ENCODE data around the gene ANKRD35.
"Not testable (repeated sequence)": the region's sequence is repeated elsewhere in the genome, so short reads cannot be mapped to it uniquely, and the experiment has no call there.

The ANKRD35 gene

GRCh38 chr1:145845514-145846161 lies 40.0 kb downstream of the ANKRD35 start, which contains the start of gene NUDT17:
Gene NUDT17 (plus strand): TSS chr1:145845630. CDS start chr1:145845641, 11 bp downstream.
- peaks cover 18 to 59% (median 42%) of the 10 kb centered on the region in 4 experiments for H3K36me3 ChIP-seq (ENCODE audit: control insufficient read depth in 4 of 4, insufficient read depth in 4 of 4, low read length in 3 of 4)
- H3K4me1 ChIP-seq (ENCODE audit: control extremely low read depth in 1 of 4, control insufficient read depth in 4 of 4, insufficient read depth in 4 of 4, low read length in 3 of 4): peaks cover 0 to 24% (median 17%) of the 10 kb centered on the region in 4 experiments
- ChIA-PET POLR2A (interaction anchor here (0.7 to 2.8 kb wide), 5 partner anchors 13 to 166 kb away, joined by 3 to 12 read pairs (median 5); partner anchors contain the start of genes PEX11B, PIAS3, POLR3C and RNF115), CTCF (interaction anchor here (0.6 to 10.3 kb wide), 31 partner anchors 12 to 187 kb away, joined by 3 to 157 read pairs (median 8); partner anchors contain the start of genes ANKRD35, HJV, ITGA10 and LIX1L)
- DNase-seq: peak; percentile 76 to 83 (median 79)
- WGBS (ENCODE audit: insufficient coverage): 0% methylated on average over 50 of the region's 50 CpGs
- no peaks in the 10 kb centered on the region for H3K27me3 ChIP-seq (replicated peaks in 2 of 5; ENCODE audit: control insufficient read depth in 4 of 5, insufficient read depth in 5 of 5, low read length in 4 of 5)
- H3K4me3 ChIP-seq (ENCODE audit: control insufficient read depth in 1 of 7, extremely low read depth in 1 of 7, insufficient read depth in 4 of 7, low read depth in 2 of 7, low read length in 6 of 7): peak within 1 kb of the TSS; percentile 75 to 90 (median 81)
- no peaks in the 10 kb centered on the region for H3K9me3 ChIP-seq (ENCODE audit: control extremely low read depth in 1 of 5, control insufficient read depth in 4 of 5, insufficient read depth in 2 of 5, low read depth in 1 of 5, low read length in 4 of 5)
- peak within 1 kb of the TSS; percentile 27 to 74 for H3K27ac ChIP-seq (ENCODE audit: insufficient read depth in 1 of 2, low read depth in 1 of 2, low read length in 2 of 2, poor library complexity in 1 of 2, severe bottlenecking in 2 of 2)

DNA sequence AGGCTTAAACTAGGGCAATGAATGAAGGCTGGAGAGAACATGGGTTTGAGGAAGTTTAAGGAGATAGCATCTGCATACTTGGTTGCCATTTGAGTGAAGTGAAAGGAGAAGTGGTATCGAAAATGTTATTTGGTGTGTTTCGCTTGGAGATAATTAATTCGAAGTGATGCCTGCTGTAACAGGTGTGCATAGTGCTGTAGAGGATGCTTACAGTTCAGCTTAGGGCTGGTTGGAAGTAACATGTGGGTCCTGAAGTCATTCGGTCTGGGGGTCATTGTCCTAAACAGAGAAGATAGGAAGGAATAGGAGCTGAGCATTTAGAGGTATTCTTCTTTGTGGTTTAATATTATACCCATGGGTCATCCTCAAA lies 40.5 kb downstream of the ANKRD35 start:
- peak overlapping the region in 6 of 7 experiments; percentile 75 to 90 (median 82) for H3K4me3 ChIP-seq (ENCODE audit: control insufficient read depth in 1 of 7, extremely low read depth in 1 of 7, insufficient read depth in 4 of 7, low read depth in 2 of 7, low read length in 6 of 7)
- 0% methylated on average over 2 of the region's 4 CpGs for WGBS (ENCODE audit: insufficient coverage)
- H3K4me1 ChIP-seq (ENCODE audit: control extremely low read depth in 1 of 4, control insufficient read depth in 4 of 4, insufficient read depth in 4 of 4, low read length in 3 of 4): peaks cover 0 to 24% (median 17%) of the 10 kb centered on the region in 4 experiments
- no peaks in the 10 kb centered on the region for H3K27me3 ChIP-seq (replicated peaks in 2 of 5; ENCODE audit: control insufficient read depth in 4 of 5, insufficient read depth in 5 of 5, low read length in 4 of 5)
- peak overlapping the region; percentile 27 to 74 for H3K27ac ChIP-seq (ENCODE audit: insufficient read depth in 1 of 2, low read depth in 1 of 2, low read length in 2 of 2, poor library complexity in 1 of 2, severe bottlenecking in 2 of 2)
- no peaks in the 10 kb centered on the region for H3K9me3 ChIP-seq (ENCODE audit: control extremely low read depth in 1 of 5, control insufficient read depth in 4 of 5, insufficient read depth in 2 of 5, low read depth in 1 of 5, low read length in 4 of 5)
- ChIA-PET POLR2A (interaction anchor here (0.7 to 2.8 kb wide), 5 partner anchors 13 to 166 kb away, joined by 3 to 12 read pairs (median 5); partner anchors contain the start of genes PEX11B, PIAS3, POLR3C and RNF115), CTCF (interaction anchor here (0.6 to 10.3 kb wide), 31 partner anchors 11 to 188 kb away, joined by 3 to 157 read pairs (median 8); partner anchors contain the start of genes ANKRD35, HJV, ITGA10 and LIX1L)
- peaks cover 15 to 58% (median 39%) of the 10 kb centered on the region in 4 experiments for H3K36me3 ChIP-seq (ENCODE audit: control insufficient read depth in 4 of 4, insufficient read depth in 4 of 4, low read length in 3 of 4)
- peak; percentile 57 to 83 (median 77) for DNase-seq

GRCh38 chr1:145843031-145843430 lies 42.6 kb downstream of the ANKRD35 start:
- no peak overlapping the region for H3K4me3 ChIP-seq (ENCODE audit: control insufficient read depth in 1 of 7, extremely low read depth in 1 of 7, insufficient read depth in 4 of 7, low read depth in 2 of 7, low read length in 6 of 7)
- no peaks in the 10 kb centered on the region for H3K27me3 ChIP-seq (replicated peaks in 2 of 5; ENCODE audit: control insufficient read depth in 4 of 5, insufficient read depth in 5 of 5, low read length in 4 of 5)
- ChIA-PET POLR2A (no interaction called here), CTCF (interaction anchor here (1.5 to 10.3 kb wide), 4 partner anchors 17 to 169 kb away, joined by 3 to 157 read pairs (median 108); partner anchors contain the start of genes ITGA10 and PIAS3)
- WGBS (ENCODE audit: insufficient coverage): 100% methylated on average over 1 of the region's 3 CpGs
- H3K27ac ChIP-seq (ENCODE audit: insufficient read depth in 1 of 2, low read depth in 1 of 2, low read length in 2 of 2, poor library complexity in 1 of 2, severe bottlenecking in 2 of 2): no peak overlapping the region
- H3K4me1 ChIP-seq (ENCODE audit: control extremely low read depth in 1 of 4, control insufficient read depth in 4 of 4, insufficient read depth in 4 of 4, low read length in 3 of 4): peaks cover 0 to 24% (median 17%) of the 10 kb centered on the region in 4 experiments
- H3K36me3 ChIP-seq (ENCODE audit: control insufficient read depth in 4 of 4, insufficient read depth in 4 of 4, low read length in 3 of 4): peaks cover 22 to 57% (median 37%) of the 10 kb centered on the region in 4 experiments
- no peaks in the 10 kb centered on the region for H3K9me3 ChIP-seq (ENCODE audit: control extremely low read depth in 1 of 5, control insufficient read depth in 4 of 5, insufficient read depth in 2 of 5, low read depth in 1 of 5, low read length in 4 of 5)
- DNase-seq: no peak

DNA sequence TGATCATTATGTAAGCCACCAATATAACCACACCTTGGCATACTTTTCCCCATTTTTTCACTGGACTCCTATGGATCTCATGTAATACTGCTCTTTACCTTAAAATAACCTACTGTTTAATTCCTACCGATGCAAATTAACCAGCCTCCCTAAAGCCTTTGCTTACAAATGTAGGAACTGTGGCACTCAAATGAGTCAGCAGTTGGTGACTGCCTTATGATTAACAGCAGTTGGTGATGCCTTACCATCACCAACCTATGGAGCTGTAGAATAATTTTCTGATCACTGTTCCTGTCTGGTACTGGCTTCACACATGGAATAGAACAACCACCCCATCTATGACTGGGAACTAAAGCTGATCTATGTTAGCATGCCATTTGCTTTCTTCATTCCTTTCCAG lies 48.0 kb downstream of the ANKRD35 start:
- ChIA-PET POLR2A (no interaction called here), CTCF (interaction anchor here (1.4 to 3.1 kb wide), 2 partner anchors 9 to 12 kb away, joined by 6 to 11 read pairs; no protein-coding TSS in a partner anchor)
- no peak overlapping the region for H3K27ac ChIP-seq (ENCODE audit: insufficient read depth in 1 of 2, low read depth in 1 of 2, low read length in 2 of 2, poor library complexity in 1 of 2, severe bottlenecking in 2 of 2)
- H3K27me3 ChIP-seq (replicated peaks in 2 of 5; ENCODE audit: control insufficient read depth in 4 of 5, insufficient read depth in 5 of 5, low read length in 4 of 5): no peaks in the 10 kb centered on the region
- no peak overlapping the region for H3K4me3 ChIP-seq (ENCODE audit: control insufficient read depth in 1 of 7, extremely low read depth in 1 of 7, insufficient read depth in 4 of 7, low read depth in 2 of 7, low read length in 6 of 7)
- DNase-seq: no peak
- peaks cover 33 to 97% (median 64%) of the 10 kb centered on the region in 4 experiments for H3K36me3 ChIP-seq (ENCODE audit: control insufficient read depth in 4 of 4, insufficient read depth in 4 of 4, low read length in 3 of 4)
- H3K4me1 ChIP-seq (ENCODE audit: control extremely low read depth in 1 of 4, control insufficient read depth in 4 of 4, insufficient read depth in 4 of 4, low read length in 3 of 4): no peaks in the 10 kb centered on the region
- H3K9me3 ChIP-seq (ENCODE audit: control extremely low read depth in 1 of 5, control insufficient read depth in 4 of 5, insufficient read depth in 2 of 5, low read depth in 1 of 5, low read length in 4 of 5): no peaks in the 10 kb centered on the region
- 100% methylated on average over 1 of the region's 1 CpG for WGBS (ENCODE audit: insufficient coverage)

- ChIA-PET POLR2A (interaction anchor here (0.6 to 0.7 kb wide), 2 partner anchors 10 to 30 kb away, joined by 3 to 4 read pairs; no protein-coding TSS in a partner anchor), CTCF (interaction anchor here (0.6 to 1.1 kb wide), 2 partner anchors 27 to 156 kb away, joined by 3 read pairs; no protein-coding TSS in a partner anchor)
- not testable (repeated sequence) for H3K9me3 ChIP-seq (ENCODE audit: control extremely low read depth in 1 of 5, control insufficient read depth in 4 of 5, insufficient read depth in 2 of 5, low read depth in 1 of 5, low read length in 4 of 5); H3K4me3 ChIP-seq (ENCODE audit: control insufficient read depth in 1 of 7, extremely low read depth in 1 of 7, insufficient read depth in 4 of 7, low read depth in 2 of 7, low read length in 6 of 7); H3K27me3 ChIP-seq (replicated peaks in 2 of 5; ENCODE audit: control insufficient read depth in 4 of 5, insufficient read depth in 5 of 5, low read length in 4 of 5); DNase-seq; H3K27ac ChIP-seq (ENCODE audit: insufficient read depth in 1 of 2, low read depth in 1 of 2, low read length in 2 of 2, poor library complexity in 1 of 2, severe bottlenecking in 2 of 2); H3K4me1 ChIP-seq (ENCODE audit: control extremely low read depth in 1 of 4, control insufficient read depth in 4 of 4, insufficient read depth in 4 of 4, low read length in 3 of 4)
- H3K36me3 ChIP-seq (ENCODE audit: control insufficient read depth in 4 of 4, insufficient read depth in 4 of 4, low read length in 3 of 4): peaks cover 24 to 89% (median 63%) of the 10 kb centered on the region in 4 experiments
- WGBS (ENCODE audit: insufficient coverage): 100% methylated on average over 2 of the region's 2 CpGs
These were observed 54.9 kb downstream of the ANKRD35 start for GRCh38 chr1:145830810-145831209.

- ChIA-PET CTCF (interaction anchor here (0.6 to 2.4 kb wide), 6 partner anchors 11 to 54 kb away, joined by 3 to 10 read pairs (median 3); no protein-coding TSS in a partner anchor), POLR2A (no interaction called here)
- H3K9me3 ChIP-seq (ENCODE audit: control extremely low read depth in 1 of 5, control insufficient read depth in 4 of 5, insufficient read depth in 2 of 5, low read depth in 1 of 5, low read length in 4 of 5): no peaks in the 10 kb centered on the region
- H3K27me3 ChIP-seq (replicated peaks in 2 of 5; ENCODE audit: control insufficient read depth in 4 of 5, insufficient read depth in 5 of 5, low read length in 4 of 5): no peaks in the 10 kb centered on the region
- peak overlapping the region in 1 of 2 experiments; percentile 19 for H3K27ac ChIP-seq (ENCODE audit: insufficient read depth in 1 of 2, low read depth in 1 of 2, low read length in 2 of 2, poor library complexity in 1 of 2, severe bottlenecking in 2 of 2)
- H3K4me3 ChIP-seq (ENCODE audit: control insufficient read depth in 1 of 7, extremely low read depth in 1 of 7, insufficient read depth in 4 of 7, low read depth in 2 of 7, low read length in 6 of 7): no peak overlapping the region
- no peak for DNase-seq
- peaks cover 24 to 66% (median 52%) of the 10 kb centered on the region in 4 experiments for H3K36me3 ChIP-seq (ENCODE audit: control insufficient read depth in 4 of 4, insufficient read depth in 4 of 4, low read length in 3 of 4)
- H3K4me1 ChIP-seq (ENCODE audit: control extremely low read depth in 1 of 4, control insufficient read depth in 4 of 4, insufficient read depth in 4 of 4, low read length in 3 of 4): peaks cover 0 to 18% (median 6%) of the 10 kb centered on the region in 4 experiments
These were observed 57.2 kb downstream of the ANKRD35 start for GRCh38 chr1:145828367-145829026.
